GM21717 (cell line): ENCODE measurements around the gene KIF2A.
"Not testable (repeated sequence)": the region's sequence is repeated elsewhere in the genome, so short reads cannot be mapped to it uniquely, and the experiment has no call there.

Source experiments
- ATAC-seq: cut with Tn5 transposase; IDR thresholded peaks from one replicate; pipeline ENCODE4 v1.9.1; 2021; ENCODE audit warnings: mild to moderate bottlenecking, moderate library complexity; ENCODE audit not compliant: unreplicated experiment

Gene KIF2A

DNA sequence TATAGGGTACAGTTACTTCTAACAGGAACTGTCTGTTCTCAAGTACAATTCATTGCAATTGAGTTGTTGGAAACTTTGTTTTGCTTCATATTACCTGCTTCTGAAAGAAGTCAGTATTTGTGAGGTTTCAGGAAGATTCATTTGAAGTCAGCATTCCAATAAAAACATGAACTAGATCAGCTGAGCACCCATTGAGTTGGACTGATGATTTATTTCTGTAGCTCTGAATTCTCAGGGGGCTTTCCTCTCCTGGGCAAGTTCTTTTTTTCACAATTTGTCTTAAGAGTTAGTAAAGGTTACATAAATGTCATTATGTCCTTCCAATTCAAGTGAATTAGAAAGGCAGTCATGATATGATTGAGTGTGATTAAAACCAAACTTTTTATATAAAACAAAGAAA, 16.2 kb upstream of the KIF2A start:
- no peak for ATAC-seq

DNA sequence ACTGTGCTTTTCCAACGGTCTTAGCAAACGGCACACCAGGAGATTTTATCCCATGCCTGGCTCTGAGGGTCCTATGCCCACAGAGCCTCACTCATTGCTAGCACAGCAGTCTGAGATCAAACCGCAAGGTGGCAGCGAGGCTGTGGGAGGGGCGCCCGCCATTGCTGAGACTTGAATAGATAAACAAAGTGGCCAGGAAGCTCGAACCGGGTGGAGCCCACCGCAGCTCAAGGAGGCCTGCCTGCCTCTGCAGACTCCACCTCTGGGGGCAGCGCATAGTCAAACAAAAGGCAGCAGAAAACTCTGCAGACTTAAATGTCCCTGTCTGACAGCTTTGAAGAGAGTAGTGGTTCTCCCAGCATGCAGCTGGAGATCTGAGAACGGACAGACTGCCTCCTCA, 14.2 kb upstream of the KIF2A start:
- not testable (repeated sequence) for ATAC-seq

DNA sequence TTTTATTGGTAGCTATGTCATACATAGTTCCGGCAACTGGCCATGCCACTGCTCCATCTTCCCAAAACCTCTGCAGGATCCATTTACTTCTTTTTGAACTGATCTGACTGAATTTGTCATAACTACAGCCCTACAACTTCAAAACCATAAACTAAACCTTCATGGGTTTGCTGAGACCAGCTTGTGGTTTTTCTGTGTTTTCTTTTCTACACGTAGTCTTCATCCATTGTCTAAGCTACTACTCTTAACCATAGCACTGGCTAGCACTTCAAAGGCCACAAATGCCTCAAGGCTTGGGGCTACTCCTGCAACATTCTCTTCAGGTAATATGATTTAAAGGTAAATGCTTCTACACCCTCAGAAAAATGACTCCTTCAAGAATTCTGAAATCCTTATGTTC, 9.0 kb upstream of the KIF2A start:
- ATAC-seq = no peak

DNA sequence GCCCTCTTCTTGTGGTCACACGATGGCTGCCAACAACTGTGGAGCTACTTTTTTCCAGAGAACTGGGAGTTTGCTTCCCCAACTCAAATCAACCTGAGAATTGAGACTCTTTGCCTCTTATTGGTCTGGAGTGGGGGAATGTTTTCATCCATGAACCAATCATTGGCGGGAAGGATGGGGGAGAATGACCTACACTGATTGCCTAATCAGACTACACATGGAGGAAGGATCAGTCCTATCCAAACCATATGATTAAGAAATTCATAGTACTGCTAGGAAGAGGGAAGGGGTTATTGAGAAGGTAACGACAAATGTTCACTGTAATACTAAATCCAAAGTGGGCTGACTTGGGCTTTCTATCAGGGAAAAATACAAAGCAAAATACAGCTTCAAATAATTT, 7.9 kb upstream of the KIF2A start:
- no peak for ATAC-seq

DNA sequence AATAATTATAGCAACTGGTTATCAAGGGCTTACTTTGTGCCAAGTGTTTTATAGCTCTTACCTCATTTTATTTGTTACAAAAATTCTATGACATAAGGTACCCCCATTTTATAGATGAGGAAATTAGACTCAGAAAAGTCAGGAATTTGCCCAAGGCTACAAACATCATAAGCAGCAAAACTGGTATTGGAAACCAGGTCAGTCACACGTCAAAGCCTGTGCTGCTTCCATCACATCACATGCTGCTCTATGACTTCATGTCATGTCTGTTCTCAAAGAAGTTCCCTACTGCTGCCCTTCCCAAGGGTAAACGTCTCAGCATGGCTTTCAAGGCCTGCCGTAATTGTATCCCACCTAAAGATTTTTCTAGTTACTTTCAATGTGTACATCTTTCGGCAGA, 6.9 kb upstream of the KIF2A start:
- ATAC-seq = no peak

DNA sequence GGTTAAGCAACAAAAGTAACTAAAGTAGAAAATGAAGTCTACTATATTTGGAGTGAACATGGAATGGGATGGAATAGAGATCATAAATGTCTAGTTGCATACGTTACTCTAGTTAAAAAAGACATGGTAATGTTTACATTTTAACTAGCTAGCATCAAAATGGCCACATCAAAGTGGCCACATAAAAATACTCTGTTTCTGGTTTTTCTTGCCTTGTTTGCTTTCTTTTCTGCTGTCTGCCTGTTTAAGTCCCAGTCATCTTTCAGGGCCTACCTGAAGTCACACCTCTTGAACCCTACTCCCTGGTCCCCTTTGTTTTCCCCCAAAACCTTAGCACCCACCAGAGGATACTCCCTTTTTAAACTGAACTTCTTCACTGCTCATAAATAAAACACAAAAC, 6.4 kb upstream of the KIF2A start:
- no peak for ATAC-seq

DNA sequence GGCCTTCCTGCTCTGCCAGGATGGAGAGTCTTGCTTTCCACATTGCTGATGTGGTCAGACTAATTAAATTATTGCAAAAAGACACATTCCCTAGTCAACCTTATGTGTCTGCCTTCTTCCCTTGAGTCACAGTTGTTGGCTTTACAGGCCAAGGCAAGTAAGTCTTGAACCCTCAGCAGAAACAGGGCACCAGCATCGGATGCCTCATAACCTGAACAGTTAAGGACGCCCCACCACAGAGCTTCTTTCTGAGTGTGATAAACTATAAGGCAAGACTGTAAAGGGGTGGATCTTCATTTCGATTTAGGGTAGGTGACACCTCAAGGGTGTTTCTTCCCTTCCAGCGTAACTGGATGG, 670 bp upstream of the KIF2A start:
- ATAC-seq = no peak

DNA sequence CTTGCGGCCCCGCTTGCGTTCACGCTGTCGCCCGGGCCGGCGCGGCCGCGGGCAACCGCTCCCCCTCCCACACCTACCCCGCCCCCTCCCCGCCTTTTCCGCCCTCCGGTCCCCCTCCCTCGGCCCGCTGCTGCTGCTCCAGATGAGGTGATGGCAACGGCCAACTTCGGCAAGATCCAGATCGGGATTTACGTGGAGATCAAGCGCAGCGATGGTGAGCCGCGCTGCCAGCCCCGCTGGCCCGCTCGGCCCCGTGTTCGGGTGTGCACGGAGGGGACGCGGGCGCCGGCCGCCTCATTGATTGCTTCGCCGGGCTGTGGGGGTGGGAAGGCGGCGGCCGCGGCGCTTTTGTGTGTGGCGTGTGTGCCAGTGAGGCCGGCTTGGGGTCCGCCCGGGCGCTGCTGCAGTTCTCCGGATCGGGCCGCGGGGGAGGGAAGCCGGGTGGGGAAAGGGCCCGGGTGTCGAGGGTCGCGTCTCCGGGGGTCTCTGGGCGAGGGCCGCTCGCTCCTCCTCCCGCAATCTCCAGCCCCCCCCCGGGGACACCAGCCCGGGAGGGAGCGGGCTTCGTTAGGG, 403 bp downstream of the KIF2A start:
- ATAC-seq = peak; percentile 42

DNA sequence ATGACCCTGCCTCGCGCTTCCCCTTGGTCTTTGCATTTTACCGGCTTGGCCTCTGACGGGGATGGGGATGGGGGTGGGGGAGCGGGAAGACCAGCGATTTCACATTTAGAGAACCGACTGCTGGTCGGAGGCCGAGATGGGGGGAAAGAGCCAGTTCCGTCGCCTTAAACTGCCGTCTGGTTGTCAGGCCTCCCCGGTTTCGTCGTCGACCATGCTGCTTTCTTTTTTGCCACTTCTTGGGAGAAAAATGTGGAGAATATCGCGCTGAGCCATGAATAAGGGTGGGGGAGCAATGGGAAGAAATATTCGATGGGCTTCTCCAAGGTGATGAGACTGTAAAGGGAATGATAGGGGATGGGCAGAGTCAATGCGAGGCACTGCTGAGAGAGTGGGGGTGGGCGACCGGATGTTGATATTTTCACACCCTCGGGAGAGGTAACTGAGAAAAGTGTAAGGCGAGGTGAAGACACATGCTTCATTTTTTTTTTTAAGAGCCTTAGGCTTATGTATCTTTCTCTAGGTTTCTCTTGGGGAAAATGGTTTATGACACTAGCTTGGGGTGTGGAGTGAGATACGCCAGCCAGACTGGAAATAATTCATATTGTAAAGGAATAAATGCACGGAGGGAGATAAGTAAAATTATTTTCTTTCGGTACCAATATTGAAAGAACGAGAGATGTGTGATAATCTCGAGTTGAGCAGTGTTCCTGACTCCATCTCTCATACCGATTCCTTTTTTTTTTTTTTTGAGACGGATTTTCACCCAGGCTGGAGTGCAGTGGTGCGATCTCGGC, 1.1 kb downstream of the KIF2A start:
- ATAC-seq = peak; percentile 28

DNA sequence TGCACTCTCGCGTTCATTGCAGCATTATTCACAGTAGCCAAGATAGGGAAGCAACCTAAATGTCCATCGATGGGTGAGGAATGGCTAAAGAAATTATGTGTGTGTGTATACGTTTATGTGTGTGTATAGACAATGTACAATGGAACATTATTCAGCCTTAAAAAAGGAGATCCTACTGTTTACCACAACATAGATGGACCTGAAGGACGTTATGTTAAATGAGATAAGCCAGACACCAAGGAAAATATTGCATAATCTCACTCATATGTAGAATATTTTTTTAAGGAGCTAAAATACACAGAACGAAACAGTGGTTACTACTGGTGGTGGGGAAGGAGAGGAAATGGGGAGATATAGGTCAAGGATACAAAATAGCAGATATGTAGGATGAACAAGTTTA, 2.4 kb downstream of the KIF2A start:
- no peak for ATAC-seq

DNA sequence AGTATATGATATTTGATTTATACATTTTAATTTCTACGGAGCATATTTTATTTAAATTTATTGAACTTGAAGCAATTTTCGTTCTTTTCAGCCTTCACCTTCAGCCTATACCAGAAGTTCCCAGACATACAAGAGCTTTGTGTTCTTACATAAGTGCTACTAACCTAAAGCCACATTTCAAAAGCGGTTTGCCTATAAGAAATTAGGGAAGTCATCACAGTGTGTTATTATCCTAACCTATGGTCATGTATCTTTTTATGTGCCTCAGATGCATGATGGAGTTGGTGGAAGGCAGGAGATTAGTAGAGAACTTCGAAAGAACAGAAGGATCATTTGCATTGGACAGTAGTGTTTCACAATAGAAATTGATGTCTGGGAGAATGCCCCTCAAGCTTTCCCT, 3.1 kb downstream of the KIF2A start:
- no peak for ATAC-seq

DNA sequence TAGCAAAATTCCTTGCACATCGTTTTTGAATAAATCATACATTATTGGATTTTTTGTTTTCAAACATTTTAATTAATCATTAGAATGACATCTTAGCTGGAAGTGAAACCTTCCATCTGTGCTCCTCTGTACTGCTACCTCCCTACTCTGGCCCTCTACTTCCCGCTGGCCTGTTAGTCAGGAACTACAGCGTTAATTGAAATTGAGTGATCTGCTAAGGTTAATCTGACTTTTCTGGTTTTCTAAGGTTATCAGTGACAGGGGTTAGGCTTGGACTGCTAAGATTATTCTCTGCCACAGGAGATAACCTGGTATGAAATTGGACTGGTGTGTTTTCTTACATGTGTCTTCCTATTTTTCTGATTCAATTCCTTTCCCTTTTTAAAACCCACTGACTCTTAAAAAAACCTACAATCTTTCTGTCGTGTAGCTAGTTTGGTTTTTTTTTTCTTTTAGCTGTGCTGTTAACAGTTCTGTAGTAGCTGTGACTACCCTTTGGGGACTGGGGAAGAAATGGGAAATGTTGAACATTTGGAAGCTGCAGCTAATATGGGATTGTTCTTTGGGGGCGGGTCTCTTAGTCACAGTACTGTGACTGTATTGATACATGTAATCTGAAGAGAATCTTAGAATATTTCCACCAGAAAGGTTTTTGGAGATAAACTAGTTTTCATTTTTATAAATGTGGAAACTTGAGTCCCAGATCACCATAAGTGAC, 4.6 kb downstream of the KIF2A start:
- no peak for ATAC-seq

DNA sequence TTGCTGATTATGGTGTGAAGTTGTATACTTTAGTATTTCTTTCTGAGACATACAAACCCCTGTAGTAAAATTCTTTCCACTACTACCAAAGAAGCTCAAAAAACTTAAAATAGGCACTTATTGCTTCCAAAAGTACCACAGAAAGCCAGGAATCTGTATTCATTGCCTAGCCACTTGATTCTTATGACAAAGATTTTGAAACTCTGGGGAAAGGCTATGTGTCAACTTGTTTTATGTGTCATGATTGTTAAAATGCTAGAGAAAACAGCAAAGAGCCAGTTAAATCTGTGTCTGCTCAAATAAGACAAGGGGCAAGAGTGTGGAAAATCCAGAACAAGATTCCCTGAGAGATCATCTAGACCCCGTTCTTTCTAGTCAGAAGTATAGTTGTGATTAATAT, 6.0 kb downstream of the KIF2A start:
- no peak for ATAC-seq

DNA sequence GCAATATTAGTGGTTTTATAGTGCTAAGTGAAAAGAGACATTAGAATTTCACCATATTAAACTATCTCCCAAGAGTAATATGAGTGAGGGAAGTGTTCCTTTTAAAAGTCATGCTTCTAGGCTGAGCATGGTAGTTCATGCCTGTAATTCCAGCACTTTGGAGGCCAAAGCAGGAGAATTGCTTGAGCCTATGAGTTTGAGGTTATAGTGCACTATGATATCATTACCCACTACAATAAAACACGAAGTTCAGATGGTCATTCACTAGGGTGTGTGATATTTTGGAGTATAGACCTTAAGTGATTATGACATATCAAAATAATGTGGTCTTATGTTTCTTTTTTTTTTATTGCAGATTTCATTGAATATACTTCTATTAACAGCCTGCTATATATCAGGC, 6.7 kb downstream of the KIF2A start:
- no peak for ATAC-seq

DNA sequence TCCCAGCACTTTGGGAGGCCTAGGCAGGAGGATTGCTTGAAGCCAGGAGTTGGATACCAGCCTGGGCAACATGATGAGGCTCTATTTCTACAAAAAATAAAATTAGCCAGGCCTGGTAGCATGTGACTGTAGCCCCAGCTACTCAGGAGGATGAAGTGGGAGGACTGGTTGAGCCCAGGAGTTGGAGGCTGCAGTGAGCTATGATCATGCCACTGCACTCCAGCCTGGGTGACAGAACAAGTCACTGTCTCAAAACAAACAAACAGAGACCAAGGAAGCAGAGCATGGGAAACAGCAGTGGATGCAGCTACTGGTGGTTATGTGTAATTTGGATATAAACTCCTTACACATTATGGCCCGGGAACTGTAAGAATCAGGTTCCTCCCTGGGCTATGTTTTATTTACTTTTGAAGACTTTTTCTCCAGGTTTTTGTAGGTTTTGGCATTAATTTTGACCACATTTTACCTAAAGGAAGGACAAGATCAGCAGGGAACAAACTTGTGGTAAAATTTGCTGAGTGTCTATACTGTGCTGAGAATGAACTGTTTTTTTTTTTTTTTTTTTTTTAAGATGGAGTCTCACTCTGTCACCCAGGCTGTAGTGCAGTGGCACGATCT, 8.3 kb downstream of the KIF2A start:
- no peak for ATAC-seq

DNA sequence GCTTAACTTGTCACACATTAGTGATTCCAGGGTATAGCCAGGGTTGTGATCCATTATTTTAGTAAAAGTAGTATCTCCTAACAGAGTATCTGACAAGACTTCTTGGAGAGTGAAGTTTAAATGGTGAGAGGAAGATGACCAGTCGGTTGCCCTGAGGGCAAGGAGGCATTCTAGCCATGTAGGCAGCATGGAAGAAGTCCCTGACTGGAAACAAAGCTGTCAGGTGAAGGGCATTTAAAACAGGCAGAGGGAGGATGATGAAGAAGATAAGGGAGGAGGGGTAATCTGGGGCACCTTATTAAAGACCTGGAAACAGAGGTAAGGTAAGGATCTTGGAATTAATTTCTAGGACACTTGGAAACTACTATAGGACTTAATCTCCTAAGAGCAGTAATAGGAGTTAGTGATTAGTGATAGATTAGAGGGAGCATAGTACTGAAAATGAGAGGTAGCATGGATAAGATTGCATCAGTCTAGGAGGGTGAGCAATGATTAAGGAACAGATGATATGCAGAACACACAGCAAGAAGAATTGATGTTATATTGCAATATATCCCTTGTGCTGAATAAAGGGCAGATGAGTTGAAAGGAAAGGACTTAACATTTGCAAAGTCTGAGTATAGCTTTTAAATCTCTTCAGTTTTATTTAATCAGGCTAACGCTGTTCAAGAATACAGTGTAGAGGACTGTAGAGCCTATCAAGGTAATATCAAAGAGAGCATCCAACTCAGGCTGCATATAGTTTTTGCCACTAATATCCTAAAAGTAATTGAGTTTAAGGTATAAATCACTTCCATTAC, 9.6 kb downstream of the KIF2A start:
- no peak for ATAC-seq

DNA sequence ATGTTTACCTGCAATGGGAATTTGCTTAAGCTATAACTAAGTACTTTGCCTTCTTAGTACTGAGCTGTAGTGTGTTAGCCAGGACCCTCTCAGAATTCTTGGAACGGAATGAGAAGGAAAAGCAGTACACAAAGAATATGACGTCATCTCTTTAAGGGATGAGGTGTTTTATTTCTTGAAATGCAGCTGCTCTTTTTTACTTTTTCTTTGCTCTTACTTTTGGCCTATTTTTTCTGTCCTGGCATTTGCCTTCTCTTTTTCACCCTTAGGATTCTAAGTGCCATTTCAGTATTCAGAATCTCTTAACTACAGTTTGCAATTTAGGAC, 10.1 kb downstream of the KIF2A start:
- no peak for ATAC-seq

DNA sequence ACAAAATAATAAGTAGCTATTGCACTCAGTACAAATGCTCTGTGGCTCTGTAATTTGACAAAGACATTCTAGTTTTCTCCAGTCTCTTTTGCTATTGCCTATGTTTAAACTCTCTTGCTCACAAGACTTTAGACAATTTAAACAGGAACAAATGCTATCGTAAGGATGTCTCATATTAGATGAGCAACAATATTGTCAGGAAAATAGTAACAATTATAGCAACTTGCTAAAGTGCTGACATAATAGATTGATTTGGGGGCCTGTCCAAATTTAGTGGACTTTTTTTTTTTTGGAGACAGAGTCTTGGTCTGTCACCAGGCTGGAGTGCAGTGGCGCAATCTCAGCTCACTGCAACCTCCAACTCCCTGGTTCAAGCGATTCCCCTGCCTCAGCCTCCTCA, 11.8 kb downstream of the KIF2A start:
- no peak for ATAC-seq

DNA sequence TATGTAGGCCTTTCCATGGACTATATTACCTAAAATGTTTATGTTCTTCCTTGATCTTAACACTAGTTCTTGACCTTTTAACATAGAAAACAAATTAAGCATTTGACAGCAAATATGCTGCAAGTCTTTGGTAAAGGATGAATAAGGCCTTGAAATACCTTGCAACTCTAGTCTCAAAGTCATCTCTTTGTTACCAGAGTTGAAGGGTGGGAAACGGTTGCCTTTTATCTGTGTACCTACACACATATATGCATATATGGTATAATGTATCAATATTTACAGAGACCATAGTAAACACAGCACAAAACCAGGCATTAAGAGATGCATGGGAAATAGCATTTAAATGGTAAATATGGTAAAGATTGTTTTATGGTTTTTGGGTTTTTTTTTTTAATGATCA, 16.5 kb downstream of the KIF2A start:
- ATAC-seq = no peak

DNA sequence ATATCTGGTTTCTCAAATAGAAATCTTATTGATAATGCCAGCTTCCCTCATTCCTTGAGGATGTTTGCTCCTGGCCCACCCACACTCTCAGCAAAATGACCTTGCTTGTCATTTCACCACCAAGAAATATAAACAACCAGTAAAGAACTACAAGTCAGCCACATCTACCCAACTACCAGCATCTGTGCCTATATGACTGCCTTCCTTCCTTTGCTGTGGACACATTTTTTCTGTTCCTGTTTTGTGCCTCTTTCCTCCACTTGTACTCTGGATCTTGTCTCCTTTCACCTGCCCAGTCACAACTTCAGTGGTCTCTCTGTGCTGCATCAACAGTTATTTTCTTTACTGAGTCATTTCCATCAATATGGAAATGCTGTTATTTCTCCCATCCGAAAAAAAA, 20.3 kb downstream of the KIF2A start:
- peak; percentile 47 for ATAC-seq

DNA sequence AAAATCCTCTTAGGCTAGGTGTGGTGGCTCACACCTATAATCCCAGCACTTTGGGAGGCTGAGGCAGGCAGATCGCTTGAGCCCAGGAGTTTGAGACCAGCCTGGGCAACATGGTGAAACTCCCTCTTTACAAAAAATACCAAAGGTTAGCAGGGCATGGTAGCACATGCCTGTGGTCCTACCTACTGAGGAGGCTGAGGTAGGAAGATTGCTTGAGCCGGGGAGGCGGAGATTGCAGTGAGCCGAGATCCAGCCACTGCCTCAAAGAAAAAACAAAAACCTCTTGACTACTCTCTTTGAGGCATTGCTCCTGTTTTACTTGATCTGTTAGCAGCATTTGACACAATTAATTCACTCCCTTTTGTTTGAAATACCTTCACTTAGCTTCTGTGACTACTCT, 20.7 kb downstream of the KIF2A start:
- no peak for ATAC-seq
